HG03095 (cell line): Measurements from ENCODE around the gene PLEKHO2.

Experiments used
- ATAC-seq: cut with Tn5 transposase; IDR thresholded peaks from one replicate; pipeline ENCODE4 v1.9.1; 2021; ENCODE audit warnings: moderate library complexity; ENCODE audit not compliant: unreplicated experiment

PLEKHO2 gene

DNA sequence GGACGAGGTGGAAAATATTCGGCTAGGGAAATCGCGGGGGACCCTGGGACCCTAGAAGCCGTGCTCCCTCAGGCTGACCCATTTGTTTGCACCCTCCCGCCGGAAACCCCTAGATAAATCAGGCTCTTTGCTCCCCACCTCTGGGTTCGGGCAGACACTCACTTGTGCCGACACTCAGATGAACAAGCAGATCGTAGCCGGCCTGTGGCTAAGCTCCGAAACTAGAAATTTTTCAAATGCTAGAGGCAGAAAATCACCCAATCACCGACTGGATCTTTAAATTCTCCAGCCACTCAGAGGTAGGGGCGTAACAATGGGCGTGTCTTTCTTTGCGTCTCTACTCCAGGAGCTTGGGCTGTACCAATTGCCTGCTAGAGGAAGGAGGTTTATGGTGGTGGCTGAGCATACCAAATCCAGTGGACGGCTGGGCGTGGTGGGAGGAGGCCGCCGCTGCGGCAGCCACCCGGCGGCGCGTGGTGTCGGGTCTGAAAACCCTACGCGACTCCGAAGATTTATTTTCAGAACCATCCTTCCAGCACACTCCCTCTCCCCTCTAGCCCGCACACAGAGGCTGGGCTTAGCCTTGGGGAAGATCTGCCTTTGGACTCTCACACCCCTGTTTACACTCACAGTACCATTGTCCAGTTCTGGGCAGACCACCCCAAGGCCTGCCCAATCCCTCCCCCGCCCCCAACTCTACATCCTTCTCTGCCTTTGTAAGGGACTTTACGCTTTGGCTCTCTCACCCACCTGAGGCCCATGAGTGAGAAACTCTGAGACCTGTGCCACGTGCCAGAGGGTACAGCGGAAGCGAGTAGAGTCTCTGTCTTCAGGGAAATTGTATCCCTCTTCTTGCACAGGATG lies 16.1 kb upstream of the PLEKHO2 start, which contains the start of gene PIF1:
Gene PIF1, minus strand, starts transcription at position 217 of the 864 bp plus-strand sequence. CDS start 1,312 bp downstream, outside the sequence.
- ATAC-seq, result peak; percentile 83

- no peak for ATAC-seq
Observed at GRCh38 chr15:64828985-64829384, 12.7 kb upstream of the PLEKHO2 start.

GRCh38 chr15:64833690-64834089 lies 8.0 kb upstream of the PLEKHO2 start:
- ATAC-seq, result no peak

GRCh38 chr15:64836023-64836536 lies 5.6 kb upstream of the PLEKHO2 start:
- no peak for ATAC-seq

- no peak for ATAC-seq
Observed at GRCh38 chr15:64837502-64837901, 4.2 kb upstream of the PLEKHO2 start.

- no peak for ATAC-seq
Observed at GRCh38 chr15:64841060-64841343, 713 bp upstream of the PLEKHO2 start.

DNA sequence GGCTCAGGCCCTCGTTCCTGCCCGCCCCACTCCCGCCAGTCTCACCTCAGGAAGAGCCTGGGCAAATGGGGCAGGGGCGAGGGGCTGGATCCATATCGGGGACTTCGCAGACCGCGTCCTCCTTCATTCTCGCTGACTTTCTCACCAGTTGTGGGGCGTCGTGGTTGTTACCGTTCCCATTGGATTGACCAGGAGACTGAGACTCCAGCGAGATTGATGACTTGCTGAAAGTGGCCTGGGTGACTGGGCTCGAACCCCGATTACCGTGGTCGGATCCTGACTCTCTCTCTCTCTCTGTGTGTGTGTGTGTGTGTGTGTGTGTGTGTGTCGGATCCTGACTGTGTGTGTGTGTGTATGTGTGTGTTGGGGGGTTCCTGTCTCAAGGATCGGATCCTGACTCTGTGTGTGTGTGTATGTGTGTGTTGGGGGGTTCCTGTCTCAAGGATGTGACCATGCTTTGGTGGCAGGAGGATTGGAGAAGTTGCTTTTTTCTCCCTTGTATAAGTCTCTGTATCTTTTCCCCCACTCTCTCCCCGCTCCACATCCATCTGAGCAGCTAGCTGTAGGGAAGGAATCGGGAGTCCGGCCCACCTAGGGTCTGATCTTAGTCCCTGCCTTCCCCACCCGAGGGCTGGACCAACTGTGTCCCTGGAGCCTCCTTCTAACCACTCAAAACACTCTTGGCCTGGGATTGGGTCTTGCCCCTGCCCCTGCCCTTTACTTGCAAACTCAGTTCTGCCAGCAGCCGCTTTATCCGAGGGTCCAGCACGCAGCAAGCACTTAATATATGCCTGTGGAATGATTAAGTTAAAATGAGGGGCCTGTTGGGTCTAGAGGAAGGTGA lies 603 bp downstream of the PLEKHO2 start:
- ATAC-seq, result no peak

DNA sequence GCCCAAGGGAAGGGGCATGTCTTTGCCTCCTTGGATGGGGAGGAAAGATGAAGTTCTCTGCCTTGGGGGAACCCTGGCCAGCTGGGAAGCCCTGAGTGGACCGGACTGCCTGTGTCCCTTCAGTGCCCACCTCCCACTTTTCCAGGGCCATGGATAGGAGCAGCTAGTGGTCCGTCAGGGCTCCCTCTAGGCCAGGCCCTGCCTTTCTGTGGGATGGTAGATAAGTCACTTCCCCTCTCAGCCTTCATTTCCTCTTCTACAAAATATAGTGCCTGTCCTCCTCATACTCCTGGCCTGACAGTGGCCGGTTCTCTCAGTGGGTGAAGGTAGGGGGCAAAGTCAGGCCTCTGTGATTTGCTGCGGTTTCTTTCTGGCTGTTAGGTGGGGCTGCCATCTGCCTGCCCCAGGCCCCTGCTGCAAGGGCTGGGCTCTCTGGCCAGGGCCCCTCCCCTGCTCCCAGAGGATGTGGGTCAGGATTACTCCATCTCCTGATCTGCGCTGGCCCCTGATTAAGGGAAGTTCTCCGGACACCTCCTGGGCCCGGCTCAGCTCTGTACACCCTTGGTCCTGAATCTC lies 1.4 kb downstream of the PLEKHO2 start:
- no peak for ATAC-seq

DNA sequence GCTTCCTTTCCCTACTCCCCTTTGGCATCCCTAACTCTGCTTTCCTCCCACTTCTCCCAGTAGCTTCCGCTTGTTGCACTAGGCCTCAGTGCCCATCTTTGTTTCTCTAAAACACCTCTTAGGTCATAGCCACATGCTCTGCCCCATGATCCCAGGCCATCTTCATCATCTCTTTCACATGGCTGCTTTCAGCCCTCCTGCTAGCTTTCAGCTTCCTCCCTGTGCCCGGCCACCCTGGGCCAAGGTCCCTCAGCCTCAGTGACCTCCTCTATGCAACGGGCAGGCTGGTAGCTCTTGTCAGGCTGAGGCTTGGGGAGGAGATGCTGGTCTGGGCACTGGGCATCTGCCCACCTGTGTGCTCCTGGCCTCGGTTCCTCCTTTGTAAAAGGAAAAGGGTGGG lies 2.3 kb downstream of the PLEKHO2 start:
- no peak for ATAC-seq

DNA sequence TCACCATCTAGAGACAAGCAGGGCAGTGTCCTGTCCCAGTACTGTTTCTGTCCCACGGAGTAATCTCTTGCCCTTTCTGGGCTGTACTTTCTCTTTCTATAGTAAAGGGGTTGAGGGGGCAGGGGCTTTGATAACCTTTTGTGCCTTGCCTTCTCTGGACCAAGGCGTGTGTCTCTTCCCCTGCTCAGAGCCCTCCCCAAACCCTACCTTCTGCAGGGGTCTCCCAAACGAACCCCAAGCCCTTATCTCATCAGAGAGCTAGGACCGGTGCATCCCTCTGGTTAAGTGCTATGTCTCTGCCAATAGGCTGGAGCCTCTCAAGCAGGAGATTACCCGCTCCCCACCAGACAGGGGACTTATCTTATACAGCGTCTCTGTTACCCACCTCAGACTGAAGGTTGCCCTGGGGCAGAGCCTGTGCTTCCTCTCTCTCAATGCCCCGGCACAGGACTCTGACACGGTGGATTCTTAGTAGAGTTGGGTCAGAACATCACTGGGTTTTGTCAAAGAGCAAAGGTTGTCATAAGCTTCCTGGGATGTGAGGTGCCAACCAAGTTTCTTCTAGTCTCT lies 2.9 kb downstream of the PLEKHO2 start:
- ATAC-seq, result no peak

GRCh38 chr15:64845183-64845611 lies 3.5 kb downstream of the PLEKHO2 start:
- no peak for ATAC-seq

DNA sequence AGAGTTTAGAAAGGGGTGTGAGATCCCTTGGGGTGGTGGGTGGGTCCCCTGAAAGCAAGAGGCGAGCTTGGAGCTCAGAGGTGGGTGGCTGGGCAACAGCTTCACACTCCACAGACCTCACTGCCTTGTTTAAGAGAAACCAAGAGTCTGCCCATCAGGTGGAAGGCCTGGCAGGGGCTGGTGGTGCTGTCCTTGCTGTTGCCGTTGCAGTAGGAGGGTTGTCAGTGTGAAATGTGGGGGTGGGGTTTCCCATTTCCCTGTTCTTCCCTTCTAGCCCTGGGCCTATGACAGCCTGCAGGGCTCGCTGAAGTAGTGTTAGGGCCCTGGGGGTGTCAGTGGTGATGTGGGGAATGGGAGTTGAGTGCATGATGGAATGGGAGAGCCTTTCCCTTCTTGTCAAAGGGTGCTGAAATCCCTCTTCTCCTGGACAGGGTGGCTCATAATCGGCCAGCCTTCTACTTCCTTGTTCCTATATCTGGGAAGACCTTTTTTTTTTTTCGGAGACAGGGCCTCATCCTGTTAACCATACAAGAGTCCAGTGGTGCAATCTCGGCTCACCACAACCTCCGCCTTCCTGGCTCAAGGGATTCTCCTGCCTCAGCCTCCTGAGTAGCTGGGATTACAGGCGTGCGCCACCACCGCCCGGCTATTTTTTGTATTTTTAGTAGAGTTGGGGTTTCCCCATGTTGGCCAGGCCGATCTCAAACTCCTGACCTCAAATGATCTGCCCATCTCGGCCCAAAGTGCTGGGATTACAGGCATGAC lies 4.3 kb downstream of the PLEKHO2 start:
- ATAC-seq, result no peak

GRCh38 chr15:64847016-64847415 lies 5.3 kb downstream of the PLEKHO2 start:
- ATAC-seq, result no peak

- ATAC-seq, result no peak
Observed at GRCh38 chr15:64847448-64847847, 5.7 kb downstream of the PLEKHO2 start.

GRCh38 chr15:64847876-64848716 lies 6.4 kb downstream of the PLEKHO2 start:
- no peak for ATAC-seq

DNA sequence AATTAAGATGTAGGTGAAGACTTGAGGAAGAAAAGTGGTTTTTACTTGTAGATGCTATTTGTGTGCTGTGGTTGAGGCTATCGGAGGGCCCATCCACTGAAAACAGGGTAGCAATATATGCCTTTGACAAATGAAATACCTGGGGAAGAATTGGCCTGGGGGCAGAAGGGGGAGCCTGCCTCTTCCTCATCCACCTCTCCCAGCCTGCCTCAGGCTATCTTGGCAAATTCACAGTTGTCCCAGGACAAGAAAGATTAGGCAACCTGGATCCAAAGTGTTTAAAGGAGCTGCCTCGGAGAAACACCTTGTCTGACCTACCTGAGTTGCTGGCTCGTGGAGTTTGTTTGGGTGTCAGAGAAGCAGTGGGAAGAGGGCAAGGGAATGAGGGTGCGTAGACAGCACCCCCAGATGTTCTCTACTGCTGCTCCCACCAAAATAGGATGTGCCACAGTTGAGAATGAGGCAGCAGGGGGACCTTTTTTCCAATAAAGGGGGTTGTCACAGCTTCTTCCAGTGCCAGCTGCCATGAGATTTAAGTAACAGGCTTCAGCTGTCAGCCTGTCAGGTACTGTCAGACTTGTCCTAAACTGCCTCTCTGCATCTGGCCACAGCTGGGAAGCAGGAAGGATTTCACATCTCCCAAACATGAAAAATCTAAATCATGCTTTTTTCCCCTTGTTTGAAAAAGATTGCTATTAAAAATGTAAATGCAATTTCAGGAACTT lies 9.2 kb downstream of the PLEKHO2 start:
- no peak for ATAC-seq

GRCh38 chr15:64851503-64851840 lies 9.8 kb downstream of the PLEKHO2 start:
- no peak for ATAC-seq

GRCh38 chr15:64854041-64854440 lies 12.3 kb downstream of the PLEKHO2 start:
- ATAC-seq, result no peak

GRCh38 chr15:64854526-64854925 lies 12.8 kb downstream of the PLEKHO2 start:
- ATAC-seq, result no peak
